Loucy (cell line): ENCODE data around the gene GPR137B.

Source experiments
- H2AFZ ChIP-seq: fragments of 200-600 bp; sonication (generic); 2 replicates; pipeline ENCODE4 v1.6.0; 2016; ENCODE audit warnings: antibody characterized with exemption, mild to moderate bottlenecking, low read length, moderate library complexity
- H3F3A ChIP-seq: fragments of 200-600 bp; 2 replicates; pipeline ENCODE4 v1.6.0; 2016; ENCODE audit warnings: antibody characterized with exemption, low read depth, mild to moderate bottlenecking
- H3K27me3 ChIP-seq: fragments of 200-600 bp; sonication (generic); 2 replicates; pipeline ENCODE4 v1.6.1; 2014; ENCODE audit warnings: low read length, mild to moderate bottlenecking; ENCODE audit not compliant: insufficient read depth, poor library complexity, severe bottlenecking
- H3K36me3 ChIP-seq: fragments of 200-600 bp; sonication (generic); 2 replicates; pipeline ENCODE4 v1.6.1; 2016; ENCODE audit warnings: low read length; ENCODE audit not compliant: insufficient read depth
- H3K4me1 ChIP-seq: fragments of 200-600 bp; sonication (generic); 2 replicates; pipeline ENCODE4 v1.5.1; 2014; ENCODE audit warnings: low read length, mild to moderate bottlenecking; ENCODE audit not compliant: insufficient read depth, poor library complexity, severe bottlenecking
- H3K4me2 ChIP-seq: fragments of 200-600 bp; sonication (generic); 2 replicates; pipeline ENCODE4 v1.6.0; 2014; ENCODE audit warnings: antibody characterized with exemption, low read length, low read depth, mild to moderate bottlenecking; ENCODE audit not compliant: poor library complexity, severe bottlenecking
- H3K4me3 ChIP-seq: fragments of 200-600 bp; sonication (generic); 2 replicates; pipeline ENCODE4 v1.5.1; 2014; ENCODE audit warnings: low read length, mild to moderate bottlenecking, mixed read lengths; ENCODE audit not compliant: poor library complexity, severe bottlenecking
- H3K79me2 ChIP-seq: fragments of 200-600 bp; sonication (generic); 2 replicates; pipeline ENCODE4 v1.6.1; 2014; ENCODE audit warnings: low read length; ENCODE audit not compliant: insufficient read depth
- H3K9ac ChIP-seq: fragments of 200-600 bp; sonication (generic); 2 replicates; pipeline ENCODE4 v1.6.0; 2014; ENCODE audit warnings: mild to moderate bottlenecking, low read depth, low read length, moderate library complexity; ENCODE audit not compliant: poor library complexity, severe bottlenecking
- H3K9me2 ChIP-seq: fragments of 200-600 bp; sonication (generic); replicated peaks from 2 replicates; pipeline ENCODE4 v1.6.1; 2016; ENCODE audit warnings: low read depth, low read length, mixed read lengths
- H3K9me3 ChIP-seq: fragments of 200-600 bp; sonication (generic); 2 replicates; pipeline ENCODE4 v1.6.1; 2014; ENCODE audit warnings: mild to moderate bottlenecking, antibody characterized with exemption, low read length, low read depth; ENCODE audit not compliant: insufficient read depth
- H4K20me1 ChIP-seq: fragments of 200-600 bp; sonication (generic); 2 replicates; pipeline ENCODE4 v1.6.0; 2014; ENCODE audit warnings: antibody characterized with exemption, low read length, mild to moderate bottlenecking; ENCODE audit not compliant: insufficient read depth, poor library complexity, severe bottlenecking
- CTCF ChIP-seq: fragments of 200-600 bp; sonication (generic); conservative IDR thresholded peaks from 2 replicates; pipeline ENCODE4 v1.5.1; 2014; ENCODE audit warnings: mild to moderate bottlenecking, antibody characterized with exemption, low read length
- EZH2phosphoT487 ChIP-seq: fragments of 200-600 bp; IDR thresholded peaks from 2 replicates; pipeline ENCODE4 v1.6.1; 2018; ENCODE audit warnings: antibody characterized with exemption, mild to moderate bottlenecking, moderate library complexity, borderline replicate concordance

GPR137B gene

GRCh38 chr1:236151739-236152424 lies 9.5 kb downstream of the GPR137B start:
- no peak for TF ChIP-seq EZH2phosphoT487
- no peak for TF ChIP-seq CTCF
- H3F3A ChIP-seq, result no peaks in the 10 kb centered on the region
- H3K9me2 ChIP-seq, result no peaks in the 10 kb centered on the region
- no peaks in the 10 kb centered on the region for H4K20me1 ChIP-seq
- no peak overlapping the region for H2AFZ ChIP-seq
- no peak overlapping the region for H3K4me2 ChIP-seq
- H3K9me3 ChIP-seq, result no peaks in the 10 kb centered on the region
- no peaks in the 10 kb centered on the region for H3K4me1 ChIP-seq
- no peak overlapping the region for H3K4me3 ChIP-seq
- H3K79me2 ChIP-seq, result no peaks in the 10 kb centered on the region
- no peak overlapping the region for H3K9ac ChIP-seq
- no peaks in the 10 kb centered on the region for H3K36me3 ChIP-seq
- no peaks in the 10 kb centered on the region for H3K27me3 ChIP-seq

GRCh38 chr1:236154126-236154525 lies 11.8 kb downstream of the GPR137B start:
- no peaks in the 10 kb centered on the region for H3F3A ChIP-seq
- no peaks in the 10 kb centered on the region for H3K9me2 ChIP-seq
- H3K79me2 ChIP-seq, result no peaks in the 10 kb centered on the region
- H3K36me3 ChIP-seq, result no peaks in the 10 kb centered on the region
- no peak overlapping the region for H3K4me3 ChIP-seq
- H3K4me1 ChIP-seq, result no peaks in the 10 kb centered on the region
- no peak overlapping the region for H3K9ac ChIP-seq
- H3K27me3 ChIP-seq, result no peaks in the 10 kb centered on the region
- TF ChIP-seq EZH2phosphoT487, result no peak
- TF ChIP-seq CTCF, result no peak
- H3K9me3 ChIP-seq, result no peaks in the 10 kb centered on the region
- H3K4me2 ChIP-seq, result no peak overlapping the region
- no peaks in the 10 kb centered on the region for H4K20me1 ChIP-seq
- no peak overlapping the region for H2AFZ ChIP-seq

- Histone ChIP-seq H3K79me2 (no peaks in the 10 kb centered on the region), H3K36me3 (no peaks in the 10 kb centered on the region), H3K9me3 (no peaks in the 10 kb centered on the region), H3K4me1 (no peaks in the 10 kb centered on the region), H3K9me2 (no peaks in the 10 kb centered on the region), H3K4me3 (no peak overlapping the region), H3K9ac (no peak overlapping the region), H2AFZ (no peak overlapping the region), H4K20me1 (no peaks in the 10 kb centered on the region), H3F3A (no peaks in the 10 kb centered on the region), H3K27me3 (no peaks in the 10 kb centered on the region), H3K4me2 (no peak overlapping the region)
- no peak for TF ChIP-seq EZH2phosphoT487
- no peak for TF ChIP-seq CTCF
These were observed 12.5 kb downstream of the GPR137B start for GRCh38 chr1:236154671-236155398.
